ENCODE results near the gene BMP8A. TPM values are rescaled to one million over a fixed set of nuclear protein-coding genes. Genes with fewer than 3 reads are reported as not detected.
A peak's percentile ranks its signal among the peaks of the same experiment; 100 is the strongest.

BMP8A gene
- polyA plus RNA-seq, 2 of the 4 experiments (the other 2 are of a cell fraction) = 0.13 TPM; not detected in 1

GRCh38 chr1:39508857-39509305, 17.4 kb downstream of the BMP8A start:
- 80% methylated on average over 8 of the region's 11 CpGs for WGBS (ENCODE audit: missing lambda C conversion rate)
- Histone ChIP-seq H3K9me3 (no peaks in the 10 kb centered on the region), H3K4me2 (no peak overlapping the region), H3K4me1 (no peaks in the 10 kb centered on the region), H3K27ac (no peak overlapping the region), H3K4me3 (no peak overlapping the region)
- DNase-seq (ENCODE audit: low read depth in 1 of 2, low spot score in 1 of 2) (no peak), FAIRE-seq (no peak), ATAC-seq (peak in 1 of 2 experiments; percentile 14; a peak in 1 of 6 replicates)
- ChIA-PET CTCF (interaction anchor here (0.9 kb wide), 1 partner anchor 410 kb away, joined by 3 read pairs; no protein-coding TSS in a partner anchor), POLR2A (no interaction called here)
- TF ChIP-seq FOSB (CRISPR knock-in tag; IDR thresholded peaks at IDR 0.05) (no peak), ZC3H11A (IDR thresholded peaks at IDR 0.05) (no peak), HMGXB4 (CRISPR knock-in tag; IDR thresholded peaks at IDR 0.05; ENCODE audit: borderline replicate concordance) (no peak), NPAS2 (CRISPR knock-in tag; IDR thresholded peaks at IDR 0.05; ENCODE audit: borderline replicate concordance) (no peak), PHF8 (IDR thresholded peaks at IDR 0.05; ENCODE audit: borderline replicate concordance, low read depth) (no peak), EP300 (IDR thresholded peaks at IDR 0.05) (no peak), REST (IDR thresholded peaks at IDR 0.05) (no peak), ESRRA (IDR thresholded peaks at IDR 0.05; ENCODE audit: borderline replicate concordance, low read length) (no peak), JUNB (IDR thresholded peaks at IDR 0.05) (no peak), CHD4 (IDR thresholded peaks at IDR 0.05; ENCODE audit: borderline replicate concordance) (no peak), KDM1A (IDR thresholded peaks at IDR 0.05; ENCODE audit: low read depth) (no peak), MAZ (IDR thresholded peaks at IDR 0.05; ENCODE audit: borderline replicate concordance, low read depth, low read length) (no peak), RARB (CRISPR knock-in tag; IDR thresholded peaks at IDR 0.05) (no peak), RNF2 (IDR thresholded peaks at IDR 0.05; ENCODE audit: borderline replicate concordance, low read depth) (no peak), TP53 (CRISPR knock-in tag; IDR thresholded peaks at IDR 0.05) (no peak)

GRCh38 chr1:39509360-39510009, 18.0 kb downstream of the BMP8A start:
- POLR2A ChIA-PET = no interaction called here
- CTCF ChIA-PET = interaction anchor here (0.9 kb wide), 1 partner anchor 411 kb away, joined by 3 read pairs; no protein-coding TSS in a partner anchor
- 86% methylated on average over 16 of the region's 22 CpGs for WGBS (ENCODE audit: missing lambda C conversion rate)
- no peak for FAIRE-seq
- ATAC-seq = no peak
- H3K4me1 ChIP-seq = no peaks in the 10 kb centered on the region
- H3K27ac ChIP-seq = no peak overlapping the region
- H3K4me2 ChIP-seq = no peak overlapping the region
- TF ChIP-seq EHF (CRISPR knock-in tag; IDR thresholded peaks at IDR 0.05) (no peak), POLR2A (IDR thresholded peaks at IDR 0.05; ENCODE audit: low read length) (no peak), ZC3H11A (IDR thresholded peaks at IDR 0.05) (no peak), E2F6 (IDR thresholded peaks at IDR 0.05; ENCODE audit: borderline replicate concordance, low read depth) (no peak), BCL3 (IDR thresholded peaks at IDR 0.05) (no peak), USF2 (IDR thresholded peaks at IDR 0.05) (no peak), CHD2 (IDR thresholded peaks at IDR 0.05; ENCODE audit: low read length, partially characterized antibody) (no peak), HEYL (CRISPR knock-in tag; IDR thresholded peaks at IDR 0.05) (no peak), FOXS1 (CRISPR knock-in tag; IDR thresholded peaks at IDR 0.05) (no peak), PBX3 (IDR thresholded peaks at IDR 0.05) (no peak), MYC (IDR thresholded peaks at IDR 0.05; ENCODE audit: borderline replicate concordance, low read length) (no peak)
- no peaks in the 10 kb centered on the region for H3K9me3 ChIP-seq
- no peak overlapping the region for H3K4me3 ChIP-seq
- DNase-seq (ENCODE audit: low read depth in 1 of 2, low spot score in 1 of 2) = no peak
